Activated CD4-positive, CD25-positive, alpha-beta regulatory T cell (primary cell): ENCODE data around the gene SPATA6L.
A peak's percentile ranks its signal among the peaks of the same experiment; 100 is the strongest.
"Not testable (repeated sequence)": the region's sequence is repeated elsewhere in the genome, so short reads cannot be mapped to it uniquely, and the experiment has no call there.

Source experiments
- DNase-seq, 4 experiments: peaks; one replicate each; lab custom pipeline; 2025; lab: John Stamatoyannopoulos, UW

SPATA6L gene

DNA sequence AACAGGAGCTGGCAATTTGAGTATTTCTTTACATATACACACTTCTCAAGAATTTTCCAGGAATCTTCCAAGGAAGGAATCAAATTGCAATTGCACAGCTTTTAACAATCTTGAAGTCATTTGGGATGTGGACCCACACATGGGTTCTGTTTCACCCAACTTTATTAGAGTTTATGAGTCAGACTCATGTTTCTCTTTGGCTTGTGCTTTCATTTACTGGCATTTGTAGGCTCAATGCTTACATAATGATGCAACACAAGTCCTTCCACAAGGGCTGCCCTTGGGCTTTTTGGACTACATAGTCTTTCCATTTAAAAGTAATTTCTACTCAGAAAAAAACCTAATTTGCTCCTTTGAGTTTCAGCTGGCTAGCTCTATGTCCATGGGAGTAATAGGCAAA is 8.5 kb upstream of the SPATA6L start:
- no peak for DNase-seq

- DNase-seq, result no peak
Measured at GRCh38 chr9:4671737-4672136, 5.5 kb upstream of the SPATA6L start.

DNA sequence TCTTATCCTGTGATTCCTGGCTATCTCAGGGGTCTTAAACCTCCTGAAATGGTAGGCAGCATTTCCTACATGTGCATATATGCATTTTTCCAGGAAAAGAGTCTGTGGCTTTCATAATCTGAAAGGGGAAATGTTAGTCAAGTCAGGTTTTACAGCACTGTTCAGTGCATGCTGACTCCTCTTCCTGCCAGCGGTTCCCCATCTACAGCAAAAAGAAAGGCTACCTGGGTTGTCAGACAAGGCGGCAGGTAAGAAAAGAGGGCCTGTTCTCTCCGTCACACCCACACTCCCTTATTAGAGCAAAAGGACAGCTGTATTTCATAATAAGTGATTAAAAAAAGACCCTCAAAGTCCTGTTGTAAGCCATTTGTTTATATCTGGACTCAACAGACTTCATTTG is 4.3 kb upstream of the SPATA6L start:
- DNase-seq, result no peak

DNA sequence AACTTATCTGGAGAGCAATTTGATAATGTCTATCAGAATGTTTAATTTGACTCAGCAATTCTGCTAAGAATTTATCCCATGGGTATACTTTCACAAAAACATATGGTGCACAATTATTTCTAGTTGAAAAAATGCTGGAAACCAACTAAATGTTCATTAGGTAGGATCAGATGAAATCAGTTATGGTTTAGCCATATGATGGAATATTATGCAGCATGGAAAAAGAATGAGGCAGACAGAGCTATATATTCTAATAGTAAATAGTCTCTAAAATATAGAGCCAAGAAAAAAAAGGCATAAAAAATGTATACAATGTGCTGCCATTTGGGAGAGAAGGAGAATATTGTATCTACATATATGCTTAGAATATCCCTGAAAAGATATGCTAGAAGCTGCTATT is 3.6 kb upstream of the SPATA6L start:
- no peak for DNase-seq

- no peak for DNase-seq
Measured at GRCh38 chr9:4668604-4669003, 2.3 kb upstream of the SPATA6L start.

GRCh38 chr9:4667681-4668080 is 1.4 kb upstream of the SPATA6L start:
- DNase-seq, result no peak

- DNase-seq, result no peak
Measured at GRCh38 chr9:4665357-4665756, 923 bp downstream of the SPATA6L start.

- DNase-seq, result no peak
Measured at GRCh38 chr9:4663956-4664355, 2.3 kb downstream of the SPATA6L start.

DNA sequence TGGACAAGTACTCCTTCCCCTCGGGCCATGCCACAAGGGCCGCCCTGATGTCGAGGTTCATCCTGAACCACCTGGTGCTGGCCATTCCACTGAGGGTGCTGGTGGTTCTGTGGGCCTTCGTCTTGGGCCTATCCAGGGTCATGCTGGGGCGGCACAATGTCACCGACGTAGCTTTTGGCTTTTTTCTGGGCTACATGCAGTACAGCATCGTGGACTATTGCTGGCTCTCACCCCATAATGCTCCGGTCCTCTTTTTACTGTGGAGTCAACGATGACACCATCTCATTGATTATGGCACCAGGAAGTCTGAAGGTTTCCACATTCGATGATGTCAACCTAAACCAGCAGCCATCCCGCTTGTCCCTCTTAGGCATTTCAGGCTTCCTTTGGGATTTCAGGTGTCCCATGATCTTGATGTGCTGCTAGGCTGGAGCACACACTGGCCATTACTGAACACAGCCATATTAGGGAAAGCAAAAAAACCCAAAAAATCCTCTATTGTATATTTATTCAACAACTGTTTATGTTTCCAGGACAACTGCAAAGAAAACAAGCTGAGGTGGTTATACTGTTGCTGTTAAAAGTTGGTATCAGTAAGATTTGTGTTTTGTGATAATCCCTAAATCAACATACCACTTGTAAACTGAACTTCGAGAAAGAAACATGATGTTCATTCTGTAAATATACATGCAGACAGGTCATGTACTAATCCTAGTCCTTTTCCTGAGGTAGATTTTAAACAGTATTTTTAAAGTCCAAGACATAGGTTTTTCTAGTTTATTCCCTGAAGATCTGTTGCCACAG is 3.1 kb downstream of the SPATA6L start:
- DNase-seq, result no peak

DNA sequence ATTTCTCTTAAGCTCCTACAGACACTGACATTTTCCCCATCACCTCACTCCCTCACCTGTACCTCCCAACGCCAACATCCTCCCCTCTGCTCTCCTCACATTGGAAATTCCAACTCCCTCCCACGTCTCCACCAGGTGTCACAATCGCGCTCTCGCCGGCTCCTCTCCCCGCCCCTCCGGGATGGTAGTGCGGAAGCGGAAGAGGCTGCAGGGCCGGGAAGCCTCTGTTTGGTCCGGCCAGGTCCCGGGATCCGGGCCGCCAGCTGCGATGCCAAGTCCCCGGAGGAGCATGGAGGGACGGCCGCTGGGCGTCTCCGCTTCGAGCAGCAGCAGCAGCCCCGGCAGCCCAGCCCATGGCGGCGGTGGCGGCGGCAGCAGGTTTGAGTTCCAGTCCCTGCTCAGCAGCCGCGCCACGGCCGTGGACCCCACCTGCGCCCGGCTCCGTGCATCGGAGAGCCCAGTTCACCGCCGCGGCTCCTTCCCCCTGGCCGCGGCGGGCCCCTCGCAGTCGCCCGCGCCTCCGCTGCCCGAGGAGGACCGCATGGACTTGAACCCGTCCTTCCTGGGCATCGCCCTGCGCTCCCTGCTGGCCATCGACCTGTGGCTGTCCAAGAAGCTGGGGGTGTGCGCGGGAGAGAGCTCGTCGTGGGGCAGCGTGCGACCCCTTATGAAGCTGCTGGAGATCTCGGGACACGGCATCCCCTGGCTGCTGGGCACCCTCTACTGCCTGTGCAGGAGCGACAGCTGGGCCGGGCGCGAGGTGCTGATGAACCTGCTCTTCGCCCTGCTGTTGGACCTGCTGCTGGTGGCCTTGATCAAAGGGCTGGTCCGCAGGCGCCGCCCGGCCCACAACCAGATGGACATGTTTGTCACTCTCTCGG is 3.9 kb downstream of the SPATA6L start, which contains the start of gene PLPP6:
TSS of gene PLPP6 (plus strand) at position 187 of the 881 bp plus-strand sequence. CDS start at position 269, 82 bp downstream.
- peak; percentile 31 to 57 (median 40) for DNase-seq

DNA sequence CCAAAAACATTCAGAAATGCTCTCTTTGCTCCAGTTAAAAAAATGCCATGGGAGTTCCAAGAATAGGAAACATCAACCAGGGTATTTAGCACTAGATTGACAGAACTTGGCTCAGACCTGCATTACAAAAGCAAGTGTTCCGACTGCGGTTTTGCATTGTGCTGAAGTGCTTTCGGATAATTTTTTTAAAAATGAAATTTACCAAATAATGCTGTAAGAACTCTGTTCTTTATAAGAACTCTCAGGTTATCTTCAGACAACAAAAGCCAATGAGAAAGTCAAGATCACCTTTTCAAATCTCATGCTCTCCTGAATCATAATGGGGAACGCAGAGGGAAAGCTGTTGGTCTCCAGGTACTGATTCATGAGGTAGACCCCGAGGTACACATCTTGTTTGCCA is 4.7 kb downstream of the SPATA6L start:
- DNase-seq, result no peak

- DNase-seq, result no peak
Measured at GRCh38 chr9:4661165-4661564, 5.1 kb downstream of the SPATA6L start.

- DNase-seq, result not testable (repeated sequence)
Measured at GRCh38 chr9:4660665-4661064, 5.6 kb downstream of the SPATA6L start.

DNA sequence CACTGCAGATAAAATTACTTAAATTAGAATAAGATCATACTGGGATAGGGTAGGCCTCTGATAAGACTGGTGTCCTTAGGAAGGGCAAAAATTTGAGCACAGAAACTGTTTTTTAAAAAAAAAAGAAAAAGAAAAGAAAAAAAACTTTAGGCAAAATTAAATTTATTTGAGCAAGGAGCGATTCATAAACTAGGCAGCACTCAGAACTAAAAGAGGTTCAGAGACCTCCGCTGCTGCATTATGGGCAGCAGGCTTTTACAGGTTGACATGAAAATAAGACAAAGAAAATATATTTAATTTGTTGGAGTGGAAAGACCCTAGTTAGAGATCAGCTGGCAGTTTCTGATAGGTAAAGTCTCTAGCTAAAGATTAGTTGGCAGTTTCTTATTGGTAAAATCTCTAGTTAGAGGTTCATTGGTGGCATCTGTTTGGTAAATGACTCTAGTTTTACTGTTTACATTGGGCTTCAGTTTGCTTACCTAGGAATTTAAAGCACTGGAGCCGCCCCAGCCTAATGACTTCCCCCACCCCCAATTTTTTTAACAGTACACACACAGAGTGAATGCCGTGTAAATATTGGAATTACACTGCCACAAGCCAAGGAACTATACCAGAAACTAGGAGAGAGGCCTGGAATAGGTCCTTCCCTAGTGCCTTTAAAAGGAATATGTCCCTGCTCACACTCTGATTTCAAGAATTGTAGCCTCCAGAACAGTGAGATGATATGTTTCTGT is 8.7 kb downstream of the SPATA6L start:
- DNase-seq, result no peak

- DNase-seq, result no peak
Measured at GRCh38 chr9:4656621-4657020, 9.7 kb downstream of the SPATA6L start.

DNA sequence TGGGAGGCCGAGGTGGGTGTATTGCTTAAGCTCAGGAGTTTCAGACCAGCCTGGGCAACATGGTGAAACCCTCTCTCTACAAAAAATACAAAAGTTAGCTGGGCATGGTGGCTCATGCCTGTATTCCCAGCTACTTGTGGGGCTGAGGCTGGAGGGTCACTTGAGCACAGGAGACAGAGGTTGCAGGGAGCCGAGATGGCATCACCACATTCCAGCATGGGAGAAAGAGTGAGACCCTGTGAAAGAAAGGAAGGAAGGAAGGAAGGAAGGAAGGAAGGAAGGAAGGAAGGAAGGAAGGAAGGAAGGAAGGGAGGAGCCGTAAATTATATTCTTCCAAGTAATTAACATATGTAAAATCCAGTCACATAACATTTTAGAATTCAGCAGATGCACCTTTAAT is 10.1 kb downstream of the SPATA6L start:
- DNase-seq, result not testable (repeated sequence)

- DNase-seq, result no peak
Measured at GRCh38 chr9:4654538-4654937, 11.7 kb downstream of the SPATA6L start.

- no peak for DNase-seq
Measured at GRCh38 chr9:4654084-4654483, 12.2 kb downstream of the SPATA6L start.

DNA sequence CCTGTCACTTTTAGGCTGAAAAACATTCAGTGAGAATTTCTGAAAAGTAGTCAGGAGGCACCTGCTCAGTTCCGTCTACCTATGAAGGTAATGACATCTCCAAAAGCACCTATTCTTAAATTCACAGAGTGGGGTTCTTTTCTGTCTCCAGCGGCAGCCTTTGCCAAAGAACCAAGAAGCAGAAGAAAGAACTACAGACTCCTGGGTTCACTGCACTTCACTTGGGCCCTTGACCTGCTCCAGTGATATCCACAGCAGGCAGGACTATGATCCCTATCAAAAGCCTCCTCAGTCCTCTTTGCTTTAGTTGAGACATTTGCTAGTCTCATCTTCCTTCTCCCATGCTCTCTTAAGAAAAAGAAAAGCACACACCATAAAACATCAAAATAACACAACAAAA is 23.9 kb downstream of the SPATA6L start:
- DNase-seq, result no peak

- DNase-seq, result peak in 2 of 4 experiments; percentile 2 to 26
Measured at GRCh38 chr9:4640027-4640426, 26.3 kb downstream of the SPATA6L start.

DNA sequence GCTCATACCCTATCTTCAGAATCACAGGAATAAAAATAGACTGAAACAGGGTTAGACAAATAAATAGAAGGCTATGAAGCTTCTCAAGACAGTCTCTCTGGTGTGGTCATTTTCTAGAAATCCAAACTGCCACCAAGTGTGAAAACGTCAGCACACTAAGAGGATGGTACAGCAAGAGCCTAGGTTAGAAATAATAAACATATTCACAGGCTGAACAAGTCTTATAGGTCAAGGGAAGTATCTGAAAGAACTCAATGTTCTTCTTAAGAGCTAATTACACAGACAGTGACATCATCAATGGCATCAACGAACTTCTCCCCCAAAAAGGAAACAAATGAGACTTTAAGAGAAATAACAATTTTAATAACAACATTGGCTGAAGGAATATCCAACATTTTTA is 26.9 kb downstream of the SPATA6L start:
- no peak for DNase-seq

- DNase-seq, result no peak
Measured at GRCh38 chr9:4638968-4639367, 27.3 kb downstream of the SPATA6L start.
